NCI-H82 (cell line): Measurements from ENCODE around the gene NR3C2.
A peak's percentile ranks its signal among the peaks of the same experiment; 100 is the strongest.

Experiments
- DNase-seq: peaks from one replicate; lab custom pipeline; 2025; lab: John Stamatoyannopoulos, UW

The NR3C2 gene

DNA sequence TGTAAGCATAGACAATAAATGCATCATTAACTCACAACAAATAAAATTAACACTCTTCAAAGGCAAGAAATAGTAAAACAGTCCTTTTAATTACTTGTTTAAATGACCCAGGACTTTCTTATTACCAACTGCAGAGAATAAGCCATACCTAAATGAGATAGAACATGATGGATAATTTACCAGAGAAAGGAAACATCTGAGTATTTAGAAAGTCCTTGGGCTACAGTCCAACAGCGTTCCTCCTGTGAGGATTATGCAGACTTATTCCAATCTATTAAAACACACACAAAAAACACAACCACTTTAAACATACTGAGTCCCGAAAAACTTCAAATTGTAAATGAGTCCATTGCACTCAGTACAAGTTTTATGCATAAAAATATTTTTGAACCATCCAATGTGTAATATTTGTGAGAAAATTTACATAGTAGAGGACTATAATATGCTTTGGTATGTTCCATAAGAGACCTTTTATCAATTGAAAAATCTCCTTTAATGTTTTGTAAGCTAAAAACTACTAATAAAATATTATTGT, 129.2 kb downstream of the NR3C2 start:
- no peak for DNase-seq

DNA sequence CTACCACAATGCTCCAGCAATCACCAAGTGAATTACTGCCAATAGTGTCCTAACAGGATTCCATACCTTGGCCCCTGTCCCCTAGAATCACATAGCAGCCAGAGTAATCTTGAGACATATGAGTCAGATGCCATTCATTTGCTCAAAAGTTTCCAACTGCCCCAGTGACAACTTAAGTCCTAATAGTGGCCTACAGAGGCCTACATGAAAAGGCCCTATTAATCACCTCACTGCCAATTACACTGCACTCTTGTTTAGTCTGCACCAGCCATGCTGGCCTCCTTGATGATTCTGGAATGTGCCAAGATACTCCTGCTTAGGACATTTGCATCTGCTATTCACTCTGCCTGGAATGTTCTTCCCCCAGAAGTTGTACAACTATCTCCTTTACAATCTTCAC, 130.7 kb downstream of the NR3C2 start:
- DNase-seq, result no peak

DNA sequence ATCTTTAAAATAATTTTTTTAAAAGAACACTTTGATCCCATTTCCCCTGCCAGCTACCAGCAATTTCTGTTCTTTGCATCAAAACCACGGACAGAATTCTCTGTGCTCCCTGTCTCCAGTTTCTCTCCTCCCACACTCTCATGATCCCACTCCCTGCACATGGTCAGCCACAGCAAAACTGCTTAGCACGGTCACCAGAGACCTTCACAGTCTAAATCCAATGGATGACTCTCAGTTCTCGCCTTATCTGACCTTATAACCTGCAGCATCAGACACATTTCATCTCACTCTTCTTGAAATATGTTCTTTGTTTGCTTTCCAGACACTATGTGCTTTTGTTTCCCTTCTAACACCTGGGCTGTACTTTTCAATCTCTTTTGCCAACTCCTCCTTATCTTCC, 131.5 kb downstream of the NR3C2 start:
- DNase-seq, result no peak

DNA sequence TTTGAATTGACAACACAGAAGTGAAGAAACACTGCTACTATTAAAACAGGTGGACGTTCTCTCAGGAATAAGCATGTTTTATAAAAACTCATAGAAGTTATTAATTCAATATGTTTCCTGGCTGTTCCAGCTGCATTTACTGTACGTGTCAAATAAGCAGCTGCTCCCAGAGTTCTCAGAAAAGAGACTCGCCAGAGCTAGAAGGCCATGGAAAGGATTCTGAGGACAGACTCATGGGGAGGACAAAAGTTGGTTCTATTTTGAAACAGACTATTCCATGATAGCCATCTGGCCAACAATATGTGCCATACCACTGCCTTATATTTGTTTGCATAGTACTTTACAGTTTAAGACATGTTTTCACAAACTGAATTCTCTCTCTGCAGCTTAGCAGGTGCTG, 136.5 kb downstream of the NR3C2 start:
- DNase-seq, result no peak

DNA sequence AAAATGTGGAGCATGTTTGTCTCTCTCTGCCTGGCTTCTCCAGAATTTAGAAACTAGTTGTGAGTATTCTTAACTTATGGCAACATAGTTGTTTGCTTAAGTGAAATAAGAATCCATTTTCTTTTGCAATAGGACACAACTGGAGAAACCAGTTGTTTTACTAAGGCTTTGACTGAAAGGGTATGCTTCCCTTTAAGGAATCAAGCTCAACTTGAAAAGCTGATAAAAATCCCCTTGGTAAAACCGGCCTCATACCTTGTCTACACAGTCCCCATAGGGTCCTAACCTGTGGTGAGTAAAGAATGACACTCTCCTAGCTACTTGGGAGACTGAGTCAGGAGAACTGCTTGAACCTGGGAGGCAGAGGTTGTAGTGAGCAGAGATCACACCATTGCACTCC, 139.8 kb downstream of the NR3C2 start:
- no peak for DNase-seq

DNA sequence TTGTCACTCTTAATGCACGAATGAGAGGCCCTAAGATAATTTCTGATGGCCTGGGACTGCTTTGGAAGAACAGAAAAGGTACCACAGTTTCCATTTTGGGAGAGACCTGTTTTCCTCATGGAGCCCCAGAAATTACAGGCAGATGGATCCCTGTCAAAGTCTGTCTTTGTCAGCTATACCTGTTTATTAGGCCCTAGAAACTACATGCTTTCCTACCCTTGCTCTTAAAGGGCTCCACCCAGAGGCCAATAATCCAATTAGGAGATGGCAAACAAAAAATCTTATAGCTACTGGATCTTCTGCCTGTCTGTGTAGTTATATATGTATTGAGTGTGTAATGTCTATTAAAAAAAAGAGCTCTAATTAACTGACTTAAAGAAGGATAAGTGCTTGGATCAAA, 141.3 kb downstream of the NR3C2 start:
- DNase-seq, result peak; percentile 22

DNA sequence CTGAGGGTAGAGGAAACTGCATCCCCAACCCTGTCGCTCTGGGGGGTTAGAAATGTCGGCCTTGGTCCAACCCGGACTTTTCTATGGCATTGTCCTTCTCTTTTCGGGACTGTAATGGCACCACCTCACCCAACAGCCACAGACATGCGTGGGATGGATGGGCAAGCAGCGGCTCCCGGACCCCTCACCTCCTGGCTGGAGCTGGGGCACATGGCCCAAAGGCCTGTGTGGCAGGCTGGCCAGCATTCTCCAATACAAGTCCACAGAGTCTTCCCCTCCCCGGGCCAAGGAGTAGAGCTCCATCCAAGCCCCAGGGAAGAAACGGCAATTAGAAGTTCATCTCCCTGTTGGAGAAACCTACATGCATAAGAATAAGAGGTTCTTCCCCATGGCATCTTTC, 142.9 kb downstream of the NR3C2 start:
- no peak for DNase-seq

DNA sequence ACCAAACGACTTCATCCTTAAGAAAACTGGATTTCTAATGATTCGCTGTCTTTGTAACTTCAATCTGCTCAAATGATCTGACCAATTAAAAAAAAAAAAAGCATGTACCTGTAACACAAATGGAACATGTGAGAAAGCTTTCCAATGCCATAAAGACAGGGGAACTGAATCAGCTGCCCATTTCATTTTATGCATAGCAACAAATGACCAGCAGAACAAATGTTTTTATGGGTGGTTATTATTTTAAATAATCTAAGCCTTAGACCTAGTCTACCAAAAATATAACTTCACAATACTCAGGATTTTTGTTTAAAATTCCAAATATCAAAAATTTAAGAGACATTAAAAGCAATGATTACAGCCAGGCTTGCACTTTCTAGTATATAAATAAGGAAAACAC, 145.7 kb downstream of the NR3C2 start:
- no peak for DNase-seq

DNA sequence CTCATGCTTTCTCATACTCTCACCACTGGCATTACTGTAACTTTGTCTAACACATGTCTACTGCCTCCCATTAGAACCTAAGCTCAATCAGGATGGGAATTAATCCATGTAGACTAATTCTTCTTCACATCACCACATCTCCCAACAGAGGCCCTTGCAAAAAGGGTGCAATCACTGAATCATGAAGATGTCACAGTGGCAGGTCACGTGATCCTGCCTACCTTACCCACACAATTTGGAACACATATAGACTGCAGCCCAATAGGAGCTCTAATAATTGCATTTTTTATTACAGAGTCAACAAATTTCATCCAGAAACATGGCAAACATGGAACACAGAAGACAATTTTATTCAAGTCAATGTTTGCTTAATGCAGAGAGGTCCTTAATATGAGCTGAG, 146.6 kb downstream of the NR3C2 start:
- DNase-seq, result no peak

DNA sequence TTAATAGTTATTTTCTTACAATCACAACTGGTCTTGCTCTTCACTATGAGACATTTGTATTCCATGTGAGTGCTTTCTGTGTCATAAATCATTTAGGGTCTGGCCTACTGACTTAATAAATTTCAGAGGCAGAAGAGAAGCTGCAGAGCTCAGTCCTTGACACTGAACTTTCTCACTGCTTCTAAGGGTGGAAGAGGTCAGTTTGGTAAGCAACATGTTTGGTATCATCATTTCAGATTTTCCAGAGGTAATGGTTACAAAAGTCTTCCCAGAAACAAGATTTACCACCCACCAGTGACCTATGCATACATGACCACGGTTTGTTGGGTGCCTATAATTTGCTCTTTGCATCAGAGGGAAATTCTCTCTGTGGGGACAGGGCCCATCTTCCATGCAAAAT, 148.6 kb downstream of the NR3C2 start:
- no peak for DNase-seq

DNA sequence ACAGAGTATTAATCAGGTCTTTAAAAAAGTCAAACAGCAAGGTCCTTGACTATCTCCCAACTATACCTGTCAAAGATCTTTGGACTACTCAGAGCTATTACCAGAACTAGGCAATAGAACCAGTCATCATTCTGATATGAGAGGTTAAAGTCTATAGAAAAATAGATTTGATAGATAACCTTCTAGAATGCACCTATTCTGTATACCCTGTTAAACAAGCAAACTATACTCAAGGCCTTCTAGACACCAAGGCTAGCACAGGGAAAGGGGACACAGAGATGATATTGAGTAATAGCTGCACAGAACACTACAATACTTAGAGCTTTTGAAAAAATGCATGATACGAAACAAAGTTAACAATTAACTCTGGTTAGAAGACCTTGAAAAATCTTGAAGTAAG, 149.5 kb downstream of the NR3C2 start:
- DNase-seq, result no peak

DNA sequence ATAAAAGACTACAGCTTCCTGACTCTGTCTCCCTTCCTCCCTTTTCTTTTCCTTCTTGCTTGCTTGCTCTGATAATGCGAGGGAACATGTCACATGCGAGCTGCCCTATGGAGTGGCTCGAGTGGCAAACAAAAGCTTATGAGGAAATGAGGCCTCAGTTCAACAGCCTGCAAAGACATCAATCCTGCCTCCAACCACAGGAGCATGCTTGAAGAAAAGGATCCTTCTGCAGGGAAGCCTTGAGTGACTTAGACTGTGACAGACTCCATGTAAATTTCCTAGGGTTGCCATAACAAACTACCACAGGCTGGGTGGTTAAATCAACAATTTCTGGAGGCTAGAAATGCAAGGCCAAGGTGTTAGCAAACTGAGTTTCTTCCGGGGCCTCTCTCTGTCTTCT, 152.5 kb downstream of the NR3C2 start:
- DNase-seq, result peak; percentile 84

DNA sequence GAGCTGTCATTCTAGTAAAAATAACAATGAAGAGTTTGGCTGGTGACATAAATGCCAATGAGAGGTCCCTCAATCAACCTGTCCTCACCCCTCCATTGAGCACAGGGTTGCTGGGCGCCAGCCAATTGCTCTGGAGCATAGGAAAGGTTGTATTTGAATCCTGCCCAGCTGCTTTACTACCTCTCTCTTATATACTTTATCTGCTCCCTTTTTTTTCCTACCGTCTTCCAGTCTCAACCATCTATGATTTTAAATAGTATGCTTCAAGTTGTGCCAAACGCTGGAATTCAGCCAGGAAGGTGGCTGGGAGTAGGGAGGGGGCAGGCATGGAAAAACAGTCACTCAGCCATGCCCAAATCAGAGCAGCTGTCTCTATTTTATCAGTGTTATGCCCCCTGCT, 153.8 kb downstream of the NR3C2 start:
- peak; percentile 40 for DNase-seq

DNA sequence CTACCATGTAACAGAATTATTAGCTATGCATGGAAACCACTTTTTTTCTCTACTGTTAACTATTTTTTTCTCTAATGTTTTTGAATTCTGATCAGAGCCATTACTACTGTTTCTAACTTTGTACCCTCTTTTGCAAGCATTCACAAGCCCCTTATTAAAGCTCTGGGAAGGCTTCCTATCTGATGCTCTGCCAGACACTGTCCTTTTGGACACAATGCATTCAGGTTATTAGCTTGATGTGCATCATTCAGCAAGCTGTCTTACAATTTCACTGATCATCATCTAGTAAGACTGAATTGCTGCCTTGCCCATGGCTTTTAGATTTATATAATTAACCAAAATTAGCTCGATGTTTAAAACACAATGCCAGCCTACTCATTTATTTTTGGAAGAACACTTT, 155.1 kb downstream of the NR3C2 start:
- DNase-seq, result peak; percentile 4

DNA sequence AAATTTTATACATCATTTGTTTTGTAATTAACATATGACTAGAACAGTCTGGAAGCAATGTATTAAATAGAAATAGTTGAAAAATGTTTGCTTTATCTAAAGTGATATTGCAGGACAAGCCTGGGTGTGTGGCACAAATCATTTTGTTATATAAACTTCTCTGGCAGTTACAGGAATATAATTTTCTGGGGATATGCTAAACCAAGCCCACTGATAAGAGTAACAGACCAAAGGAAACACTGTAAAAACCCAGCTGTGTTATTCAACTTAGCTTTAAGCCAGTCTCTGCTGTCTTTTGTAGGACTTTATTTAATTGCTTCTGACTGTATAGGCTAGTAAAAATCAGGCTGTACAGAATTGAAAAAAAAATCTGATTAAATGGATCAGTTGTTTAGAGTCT, 156.2 kb downstream of the NR3C2 start:
- DNase-seq, result no peak

DNA sequence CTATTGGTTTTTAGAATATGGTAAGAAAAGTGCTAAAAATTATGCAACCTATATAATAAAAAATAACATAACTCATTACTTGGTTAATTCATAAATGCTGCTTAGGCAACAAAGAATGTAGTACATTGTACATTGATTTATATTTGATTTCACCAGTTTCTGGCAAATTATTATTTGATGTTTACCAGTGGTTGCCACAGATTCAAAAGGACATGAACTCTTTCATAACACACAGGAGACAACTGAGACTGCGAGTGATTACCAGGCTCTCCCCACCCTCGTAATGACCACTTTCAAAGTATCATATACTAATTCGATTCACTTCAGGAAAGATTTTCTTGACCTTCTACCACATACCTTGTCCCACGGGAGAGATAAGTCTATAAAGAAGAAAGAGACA, 158.5 kb downstream of the NR3C2 start:
- no peak for DNase-seq

DNA sequence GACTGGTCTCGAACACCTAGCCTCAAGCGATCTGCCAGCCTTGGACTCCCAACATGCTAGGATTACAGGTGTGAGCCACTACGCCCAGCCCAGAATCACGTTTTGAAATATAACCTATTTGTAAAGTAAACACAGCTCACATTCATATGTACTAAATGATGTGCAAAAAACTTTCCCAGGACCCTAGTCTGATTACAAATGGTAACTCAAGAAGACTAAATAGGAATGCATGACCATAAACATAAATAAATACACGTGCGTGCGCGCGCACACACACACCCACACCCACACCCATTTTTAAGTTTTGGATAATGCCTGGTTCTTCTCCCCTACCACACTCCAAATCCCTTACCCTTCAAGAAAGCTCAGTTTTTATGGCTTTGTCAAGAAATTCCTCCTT, 163.9 kb downstream of the NR3C2 start:
- DNase-seq, result no peak

DNA sequence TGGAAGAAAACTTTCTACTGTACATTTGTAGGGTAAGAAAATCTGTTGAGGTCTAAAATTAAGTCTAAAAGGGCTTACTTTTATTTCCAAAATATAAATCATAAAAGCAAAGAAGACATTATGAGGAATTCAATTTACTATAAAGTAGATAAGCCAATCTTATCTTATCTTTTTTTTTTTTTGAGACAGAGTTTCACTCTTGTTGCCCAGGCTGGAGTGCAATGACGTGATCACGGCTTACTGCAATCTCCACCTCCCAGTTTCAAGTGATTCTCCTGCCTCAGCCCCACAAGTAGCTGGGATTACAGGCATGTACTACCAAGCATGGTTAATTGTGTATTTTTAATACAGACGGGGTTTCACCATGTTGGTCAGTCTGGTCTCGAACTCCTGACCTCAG, 166.9 kb downstream of the NR3C2 start:
- no peak for DNase-seq

DNA sequence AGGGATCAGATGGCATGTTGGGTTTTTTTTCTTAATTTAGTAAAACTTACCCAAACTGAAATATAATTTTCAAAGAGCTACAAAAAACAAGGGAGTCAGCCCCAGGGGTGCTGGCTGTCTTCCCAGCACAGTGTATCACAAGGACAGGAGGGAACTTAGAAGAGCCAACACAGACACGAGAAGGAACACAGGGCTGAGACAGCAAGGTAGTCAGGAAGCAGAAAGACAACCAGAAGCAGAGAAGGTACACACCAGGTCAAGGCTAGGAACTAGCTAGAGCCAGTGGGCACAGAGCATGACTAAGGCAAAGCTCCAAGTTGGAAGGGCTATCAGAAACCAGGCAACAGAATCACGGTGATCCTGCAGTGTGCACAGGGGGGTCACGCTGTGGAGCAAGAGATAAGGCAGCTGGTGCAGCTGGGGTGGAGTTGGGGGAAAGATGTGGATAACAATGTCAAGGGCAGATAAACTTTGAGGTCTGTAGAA, 168.7 kb downstream of the NR3C2 start:
- no peak for DNase-seq

DNA sequence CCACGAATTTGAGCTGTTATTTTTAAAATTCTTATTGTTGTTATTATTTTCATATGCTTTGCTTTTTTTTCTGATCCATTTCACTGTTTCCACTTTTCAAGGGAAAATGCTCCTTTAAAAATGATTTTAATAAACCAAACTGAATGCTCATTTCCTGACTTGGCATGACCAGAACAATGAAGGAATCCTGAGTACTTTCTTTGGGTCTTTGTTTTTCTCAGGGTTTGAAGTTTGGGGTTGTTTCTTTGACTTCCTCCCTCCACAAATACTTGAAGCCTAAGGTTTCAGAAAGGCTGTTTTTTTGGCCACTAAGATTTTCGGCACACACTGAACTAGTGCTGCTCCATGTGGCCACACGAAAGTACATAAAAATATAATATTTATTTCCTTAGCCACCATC, 171.0 kb downstream of the NR3C2 start:
- DNase-seq, result no peak

DNA sequence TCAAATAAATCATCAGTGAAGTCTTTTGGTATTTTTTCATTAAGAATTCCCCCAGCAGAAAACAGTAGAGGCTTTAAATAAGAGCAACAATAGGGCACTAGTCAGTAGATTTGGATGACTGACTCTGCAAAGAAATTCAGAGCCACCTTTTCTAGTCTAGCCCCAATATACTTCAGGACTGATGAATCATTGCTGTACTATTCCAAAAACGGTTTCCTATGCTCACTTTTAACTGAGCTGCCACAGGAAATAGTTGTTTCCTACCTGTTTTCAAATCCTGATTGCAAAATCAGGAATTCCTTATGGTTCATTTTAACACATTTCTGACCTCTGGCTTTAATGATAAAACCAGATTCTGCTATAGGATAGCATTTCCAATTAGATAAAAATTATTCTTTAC, 171.6 kb downstream of the NR3C2 start:
- no peak for DNase-seq

DNA sequence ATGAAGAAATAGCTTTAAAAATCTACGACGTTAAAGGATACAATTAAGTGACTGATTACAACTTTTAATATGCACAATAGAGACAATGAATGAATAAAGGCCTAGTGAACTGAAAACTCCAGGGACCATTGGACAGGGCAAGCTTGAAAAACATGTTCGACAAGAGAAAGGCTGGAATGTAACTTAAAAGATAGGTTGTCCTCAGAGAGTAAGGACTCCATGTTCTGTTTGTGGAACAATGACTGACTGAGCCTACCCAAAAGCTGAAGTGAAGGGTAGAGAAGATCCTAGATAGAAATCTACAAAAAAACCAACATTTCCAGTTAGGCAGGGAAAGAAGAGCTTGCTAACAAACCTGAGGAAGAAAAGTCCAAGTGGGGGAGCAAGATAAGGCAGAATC, 173.4 kb downstream of the NR3C2 start:
- no peak for DNase-seq

DNA sequence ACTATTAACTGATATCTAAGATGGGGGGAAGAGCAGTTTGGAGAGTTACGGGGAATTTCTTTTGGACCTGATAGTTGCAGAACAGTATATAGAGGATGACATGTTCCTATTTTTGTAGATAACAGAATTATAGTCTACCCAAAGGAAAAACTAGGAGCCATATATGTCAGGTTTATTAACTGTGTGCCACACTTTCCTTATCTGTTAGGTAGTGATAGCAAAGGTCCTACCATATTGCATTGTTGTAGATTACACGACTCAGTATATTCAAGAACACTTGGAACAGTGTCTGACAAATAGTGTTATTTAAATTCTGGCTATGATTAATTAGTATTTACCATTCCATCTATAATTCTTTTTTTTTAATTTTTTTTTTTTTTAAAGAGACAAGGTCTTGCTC, 175.3 kb downstream of the NR3C2 start:
- DNase-seq, result no peak

DNA sequence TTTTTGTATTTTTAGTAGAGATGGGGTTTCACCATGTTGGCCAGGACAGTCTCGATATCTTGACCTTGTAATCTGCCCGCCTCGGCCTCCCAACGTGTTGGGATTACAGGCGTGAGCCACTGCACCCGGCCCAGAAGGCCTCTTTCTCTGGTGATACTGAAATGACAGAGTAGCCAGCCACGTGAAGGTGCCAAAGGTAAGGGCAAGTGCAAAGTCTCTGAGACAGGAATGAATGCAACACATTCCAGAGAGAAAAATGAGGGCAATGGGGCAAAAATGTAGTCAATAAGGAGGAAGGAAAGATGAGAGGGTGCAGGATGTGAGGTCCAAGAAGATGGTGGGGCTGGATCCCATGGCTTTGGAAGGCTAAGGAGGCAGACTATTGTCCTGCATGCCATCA, 176.0 kb downstream of the NR3C2 start:
- no peak for DNase-seq

DNA sequence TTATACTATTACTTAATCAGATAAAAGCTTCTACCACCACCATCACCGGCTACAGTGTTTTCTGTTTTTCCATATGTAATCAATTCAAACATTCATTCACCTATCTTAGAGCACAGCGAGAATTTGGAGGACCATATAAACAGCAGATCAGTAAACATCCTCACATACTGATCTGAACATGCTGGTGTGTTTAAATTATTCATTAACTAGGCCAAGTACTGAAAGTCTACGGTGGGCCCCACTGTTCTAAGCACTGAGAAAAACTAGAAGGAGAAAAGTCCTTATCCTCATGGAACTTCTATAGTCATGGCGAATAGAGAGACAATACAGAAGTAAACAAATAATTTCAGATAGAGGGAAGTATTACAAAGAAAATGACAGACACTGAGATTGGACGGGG, 176.6 kb downstream of the NR3C2 start:
- DNase-seq, result no peak
